ENCODE measurements around the gene PSMD5. TPM values are rescaled to one million over a fixed set of nuclear protein-coding genes. Genes with fewer than 3 reads are reported as not detected.
A peak's percentile ranks its signal among the peaks of the same experiment; 100 is the strongest.

Gene PSMD5
- total and polyA plus RNA-seq, 8 donors: 14.8 to 39.1 (median 21.2) TPM

- Histone ChIP-seq H3K4me3 (no peak overlapping the region), H3K27me3 (no peaks in the 10 kb centered on the region), H3K27ac (no peak overlapping the region), H3K36me3 (peaks cover 0 to 42% (median 25%) of the 10 kb centered on the region in 4 donors), H3K4me1 (peaks cover 0 to 20% (median 9%) of the 10 kb centered on the region in 4 donors), H3K9me3 (no peaks in the 10 kb centered on the region)
- no peak for TF ChIP-seq POLR2A (IDR thresholded peaks at IDR 0.05)
- no peak for TF ChIP-seq CTCF (IDR thresholded peaks at IDR 0.05)
- TF ChIP-seq EP300 (IDR thresholded peaks at IDR 0.05): no peak
- no peak for TF ChIP-seq POLR2AphosphoS5 (IDR thresholded peaks at IDR 0.05)
- 92 to 97% (median 97%) methylated on average over 3 of the region's 3 CpGs for WGBS, 5 donors
- no peak for DNase-seq
- intact Hi-C loops (cut with DNase I; ENCODE audit: low total_unique reads): no loop called here
Observed at GRCh38 chr9:120850315-120850714, 7.6 kb upstream of the PSMD5 start.

- WGBS, 5 donors: 53 to 79% (median 70%) methylated on average over 1 of the region's 1 CpG
- Histone ChIP-seq H3K27me3 (no peaks in the 10 kb centered on the region), H3K4me1 (peaks cover 11 to 43% (median 23%) of the 10 kb centered on the region in 4 donors), H3K9me3 (no peaks in the 10 kb centered on the region), H3K4me3 (no peak overlapping the region), H3K27ac (peak overlapping the region in 1 of 5 donors; percentile 36), H3K36me3 (peaks cover 0 to 23% (median 11%) of the 10 kb centered on the region in 4 donors)
- no peak for DNase-seq
- TF ChIP-seq POLR2AphosphoS5 (IDR thresholded peaks at IDR 0.05) (no peak), POLR2A (IDR thresholded peaks at IDR 0.05) (no peak), CTCF (IDR thresholded peaks at IDR 0.05) (no peak), EP300 (IDR thresholded peaks at IDR 0.05) (no peak)
- intact Hi-C loops (cut with DNase I; ENCODE audit: low total_unique reads): no loop called here
Observed at GRCh38 chr9:120846906-120847305, 4.2 kb upstream of the PSMD5 start.

- no peaks in the 10 kb centered on the region for H3K9me3 ChIP-seq
- H3K4me3 ChIP-seq: no peak overlapping the region
- peaks cover 15 to 49% (median 29%) of the 10 kb centered on the region in 4 donors for H3K4me1 ChIP-seq
- H3K36me3 ChIP-seq: peaks cover 0 to 18% (median 7%) of the 10 kb centered on the region in 4 donors
- 79 to 94% (median 85%) methylated on average over 3 of the region's 3 CpGs for WGBS, 5 donors
- no peaks in the 10 kb centered on the region for H3K27me3 ChIP-seq
- DNase-seq: no peak
- no peak for TF ChIP-seq POLR2A (IDR thresholded peaks at IDR 0.05)
- TF ChIP-seq EP300 (IDR thresholded peaks at IDR 0.05): no peak
- TF ChIP-seq POLR2AphosphoS5 (IDR thresholded peaks at IDR 0.05): no peak
- no peak for TF ChIP-seq CTCF (IDR thresholded peaks at IDR 0.05)
- H3K27ac ChIP-seq: peak overlapping the region in 1 of 5 donors; percentile 40
- intact Hi-C loops (cut with DNase I; ENCODE audit: low total_unique reads): no loop called here
Observed at GRCh38 chr9:120846251-120846889, 3.6 kb upstream of the PSMD5 start.

GRCh38 chr9:120845255-120845654 is 2.5 kb upstream of the PSMD5 start:
- Histone ChIP-seq H3K27me3 (no peaks in the 10 kb centered on the region), H3K4me1 (peaks cover 15 to 60% (median 35%) of the 10 kb centered on the region in 4 donors), H3K36me3 (peaks cover 0 to 22% (median 11%) of the 10 kb centered on the region in 4 donors), H3K9me3 (no peaks in the 10 kb centered on the region), H3K4me3 (no peak overlapping the region), H3K27ac (peak overlapping the region in 1 of 5 donors; percentile 40)
- intact Hi-C loops (cut with DNase I; ENCODE audit: low total_unique reads): no loop called here
- TF ChIP-seq CTCF (IDR thresholded peaks at IDR 0.05) (no peak), EP300 (IDR thresholded peaks at IDR 0.05) (no peak), POLR2A (IDR thresholded peaks at IDR 0.05) (no peak), POLR2AphosphoS5 (IDR thresholded peaks at IDR 0.05) (no peak)
- DNase-seq: no peak
